NK-92 (cell line): Measurements from ENCODE around the gene LDLRAP1.
"Not testable (repeated sequence)": the region's sequence is repeated elsewhere in the genome, so short reads cannot be mapped to it uniquely, and the experiment has no call there.

Experiments used
- DNase-seq: peaks from one replicate; lab custom pipeline; 2025; ENCODE audit not compliant: unreplicated experiment; lab: John Stamatoyannopoulos, UW

The LDLRAP1 gene, protein sequence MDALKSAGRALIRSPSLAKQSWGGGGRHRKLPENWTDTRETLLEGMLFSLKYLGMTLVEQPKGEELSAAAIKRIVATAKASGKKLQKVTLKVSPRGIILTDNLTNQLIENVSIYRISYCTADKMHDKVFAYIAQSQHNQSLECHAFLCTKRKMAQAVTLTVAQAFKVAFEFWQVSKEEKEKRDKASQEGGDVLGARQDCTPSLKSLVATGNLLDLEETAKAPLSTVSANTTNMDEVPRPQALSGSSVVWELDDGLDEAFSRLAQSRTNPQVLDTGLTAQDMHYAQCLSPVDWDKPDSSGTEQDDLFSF

DNA sequence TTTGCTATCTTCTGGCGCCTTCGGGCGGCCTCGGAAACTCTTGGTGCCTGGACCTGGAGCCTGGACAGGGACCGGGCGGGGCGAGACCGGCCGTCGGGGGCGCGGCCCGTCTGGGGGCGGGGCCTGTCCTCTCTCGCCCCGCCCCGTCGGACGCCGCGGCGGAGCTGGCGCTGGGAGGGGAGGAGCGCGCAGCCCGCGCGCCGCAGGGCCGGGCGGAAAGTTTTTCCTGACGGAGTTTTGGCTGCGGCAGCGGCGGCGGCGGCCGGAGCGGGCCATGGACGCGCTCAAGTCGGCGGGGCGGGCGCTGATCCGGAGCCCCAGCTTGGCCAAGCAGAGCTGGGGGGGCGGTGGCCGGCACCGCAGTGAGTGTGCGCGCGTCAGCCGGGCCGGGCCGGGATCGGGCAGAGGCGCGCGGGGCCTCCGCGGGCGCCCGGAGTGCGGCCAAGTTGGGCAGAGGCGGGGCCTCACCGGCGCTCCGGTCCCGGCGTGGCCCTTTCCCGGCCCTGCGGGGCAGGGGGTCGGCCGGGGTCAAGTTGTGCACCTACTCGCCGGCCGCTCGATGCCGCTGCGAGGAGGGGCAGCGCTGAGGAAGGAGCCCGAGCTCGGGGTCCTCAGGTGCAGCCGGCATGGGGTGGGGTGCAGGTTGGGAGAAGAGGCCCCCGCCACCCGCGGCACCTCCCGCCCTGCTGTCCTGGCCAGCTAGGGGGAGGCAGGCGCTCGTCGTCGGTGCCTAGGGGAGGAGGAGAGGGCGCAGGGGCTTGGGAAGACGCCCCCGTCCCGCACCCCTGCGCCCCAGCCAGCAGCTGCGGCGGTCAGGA, at the start of gene LDLRAP1:
LDLRAP1 (plus strand) TSS at position 182 of the 818 bp plus-strand sequence; CDS start at position 275, 93 bp downstream.
- no peak for DNase-seq

DNA sequence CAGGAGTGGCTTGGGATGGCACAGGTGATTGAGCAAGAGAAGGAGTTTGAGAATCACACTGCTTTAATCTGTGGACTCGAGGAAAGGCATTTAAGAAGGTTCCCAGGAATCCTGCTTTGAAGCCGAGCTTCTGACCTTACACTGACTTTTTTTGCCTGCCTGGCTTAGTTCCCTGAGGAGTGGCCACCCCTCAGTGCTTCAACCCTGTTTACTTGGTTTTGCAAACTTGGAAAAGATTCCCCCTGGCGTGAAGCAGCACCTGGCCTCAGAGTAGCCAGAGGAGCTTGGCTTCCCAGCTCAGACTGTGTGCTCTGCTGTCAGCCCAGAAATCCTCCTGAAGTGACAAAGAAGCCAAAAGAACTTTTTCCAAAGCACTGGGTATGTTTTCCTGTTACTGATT, 48.5 kb upstream of the LDLRAP1 start:
- no peak for DNase-seq

DNA sequence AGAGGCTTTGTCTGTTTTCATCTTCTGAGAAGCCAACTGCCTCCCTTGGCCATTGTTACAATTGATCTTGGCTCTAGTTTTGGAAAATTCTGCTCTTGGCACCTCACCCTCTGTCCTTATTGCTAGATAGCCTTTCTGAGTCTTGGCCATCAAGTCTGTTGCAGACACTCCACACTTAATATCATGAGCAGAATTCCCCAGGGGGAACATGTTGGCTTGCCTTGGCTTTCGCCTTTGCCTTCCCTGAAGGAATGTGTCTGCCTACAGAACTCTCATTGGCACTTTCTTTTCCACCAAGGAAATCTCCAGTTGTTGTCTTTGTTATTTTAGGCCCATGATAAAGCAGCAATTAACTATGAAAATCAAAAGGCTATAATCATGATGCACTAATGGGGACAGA, 42.7 kb upstream of the LDLRAP1 start:
- no peak for DNase-seq

DNA sequence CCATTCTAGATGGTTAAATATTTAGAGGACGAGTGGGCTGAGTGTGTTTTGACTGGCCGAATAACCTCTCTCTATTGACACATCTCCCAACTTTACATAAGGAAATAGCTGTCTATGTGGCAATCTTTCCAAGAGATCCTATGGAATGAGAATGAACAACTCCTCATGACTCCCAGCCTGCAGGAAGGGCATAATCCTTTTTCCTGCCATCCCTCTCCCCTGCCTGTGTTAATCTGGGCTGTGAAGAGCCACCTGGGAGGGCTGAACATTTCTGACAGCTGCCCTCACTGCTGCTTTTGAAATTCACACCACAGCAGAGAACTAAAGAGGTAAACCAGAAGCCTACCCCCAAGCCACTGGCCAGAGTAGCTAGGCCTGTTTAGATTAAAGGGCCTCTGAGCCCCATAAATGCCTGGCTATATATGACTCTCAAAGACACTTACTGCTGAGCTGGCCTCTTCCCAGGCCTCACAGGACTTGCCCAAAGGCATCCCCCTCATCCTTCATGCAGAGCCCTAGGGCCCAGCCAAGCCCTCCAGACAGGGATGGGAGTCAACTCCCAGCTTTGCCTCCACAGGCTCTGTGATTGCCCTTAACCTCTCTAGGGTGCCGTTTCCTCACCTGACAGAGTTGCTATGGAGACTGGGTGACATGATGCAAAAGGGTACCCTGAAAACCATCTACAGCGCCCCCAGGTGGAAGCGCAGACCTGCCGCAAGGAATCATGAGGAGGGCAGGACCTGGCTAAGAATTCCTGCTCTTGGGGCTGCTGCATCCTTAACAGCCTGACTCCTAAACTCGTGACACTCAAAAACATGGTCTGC, 42.0 kb upstream of the LDLRAP1 start:
- DNase-seq: no peak

DNA sequence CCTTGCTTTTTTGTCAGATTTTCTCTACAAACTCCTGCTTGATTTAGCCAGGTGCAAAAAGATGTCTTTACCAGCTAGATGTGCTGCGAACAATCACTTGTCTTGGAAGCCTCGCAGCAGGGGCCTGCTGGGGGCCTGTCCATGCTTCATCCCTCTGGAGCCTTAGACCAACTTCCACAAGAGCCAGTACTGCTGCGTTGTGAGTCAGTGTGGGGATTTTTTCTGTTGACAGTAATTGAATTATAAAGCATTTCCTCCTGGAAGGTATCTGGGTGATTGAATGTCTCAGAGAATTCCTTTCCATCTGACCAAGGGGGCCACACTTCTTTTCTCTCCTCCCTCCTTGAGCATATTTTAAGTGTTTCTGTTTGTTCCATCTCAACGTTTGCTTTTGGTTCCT, 40.4 kb upstream of the LDLRAP1 start:
- DNase-seq: no peak

DNA sequence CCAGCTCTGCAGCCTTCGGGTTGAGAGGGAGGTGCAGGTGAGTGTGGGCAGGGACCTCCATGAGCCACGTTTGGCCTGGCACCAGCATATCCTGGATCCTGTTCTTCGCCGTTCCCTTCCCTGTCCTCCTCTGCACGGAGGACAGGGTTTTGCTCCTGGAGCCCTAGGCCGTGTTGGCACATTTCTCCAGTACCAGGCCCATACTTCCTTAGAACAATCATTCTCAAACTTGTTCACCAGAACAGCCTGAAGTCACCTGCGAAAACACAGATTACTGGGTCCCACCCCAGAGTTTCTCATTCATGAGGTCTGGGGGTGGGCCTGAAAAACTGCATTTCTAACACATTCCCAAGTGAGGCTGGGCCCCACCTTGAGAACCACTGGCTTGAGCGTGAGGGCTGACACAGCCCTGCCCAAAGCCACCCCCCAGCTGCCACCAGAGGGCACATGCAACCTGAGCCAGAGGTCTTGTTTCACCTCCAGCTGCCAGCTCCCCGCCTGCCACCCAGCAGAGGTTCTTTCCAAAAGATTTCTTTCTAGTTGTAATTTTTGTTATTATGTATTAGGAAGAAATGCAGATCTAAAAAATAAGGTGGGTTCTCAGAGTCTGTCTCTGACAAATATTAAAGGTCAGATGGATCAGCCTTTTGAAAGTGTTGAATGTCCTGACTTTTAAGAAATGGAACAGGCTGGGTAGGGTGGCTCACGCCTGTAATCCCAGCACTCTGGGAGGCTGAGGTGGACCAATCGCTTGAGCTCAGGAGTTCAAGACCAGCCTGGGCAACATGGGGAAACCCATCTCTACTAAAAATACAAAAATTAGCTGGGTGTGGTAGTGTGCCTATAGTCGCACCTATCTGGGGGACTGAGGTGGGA, 39.6 kb upstream of the LDLRAP1 start:
- no peak for DNase-seq

DNA sequence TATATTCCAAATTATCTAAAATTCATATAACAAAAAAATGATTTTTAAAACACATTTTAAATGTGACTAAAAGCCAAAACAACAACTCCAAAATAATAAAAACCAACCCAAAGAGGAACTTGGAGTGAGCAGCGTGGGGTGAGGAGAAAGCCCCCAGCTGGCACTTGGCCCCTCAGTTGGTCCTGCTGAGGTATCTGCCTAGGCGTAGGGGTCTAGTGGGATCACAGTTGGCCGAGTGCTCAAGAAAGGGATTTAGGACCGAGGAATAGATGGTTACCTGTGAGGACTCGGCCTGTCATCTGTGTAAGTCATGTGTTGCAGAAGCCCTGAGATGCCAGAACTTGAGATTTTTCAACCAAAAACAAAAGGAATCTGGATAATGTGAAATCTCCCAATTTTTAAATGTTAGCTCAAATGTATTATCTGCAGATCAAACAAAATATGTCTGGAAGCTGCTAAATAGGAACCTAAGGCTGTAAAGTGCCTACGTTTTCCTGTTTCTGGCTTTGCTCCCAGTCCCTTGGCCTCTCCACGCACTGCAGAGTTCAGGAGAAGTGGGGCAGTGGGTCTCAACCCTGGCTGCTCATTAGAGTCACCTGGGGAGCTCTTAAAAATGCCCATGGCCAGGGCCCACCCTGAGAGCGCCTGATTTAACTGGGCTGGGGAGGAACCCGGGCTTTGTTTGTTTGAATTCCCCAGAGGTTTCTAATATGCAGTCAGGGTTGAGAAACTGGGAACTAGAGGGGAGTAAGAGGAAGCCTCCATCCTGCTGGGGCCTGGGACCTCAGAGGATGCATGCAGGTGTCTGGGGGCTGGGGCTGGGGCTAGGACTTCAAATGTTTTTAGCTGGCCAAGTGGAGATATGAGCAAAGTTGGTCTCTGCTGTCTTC, 38.5 kb upstream of the LDLRAP1 start:
- no peak for DNase-seq

DNA sequence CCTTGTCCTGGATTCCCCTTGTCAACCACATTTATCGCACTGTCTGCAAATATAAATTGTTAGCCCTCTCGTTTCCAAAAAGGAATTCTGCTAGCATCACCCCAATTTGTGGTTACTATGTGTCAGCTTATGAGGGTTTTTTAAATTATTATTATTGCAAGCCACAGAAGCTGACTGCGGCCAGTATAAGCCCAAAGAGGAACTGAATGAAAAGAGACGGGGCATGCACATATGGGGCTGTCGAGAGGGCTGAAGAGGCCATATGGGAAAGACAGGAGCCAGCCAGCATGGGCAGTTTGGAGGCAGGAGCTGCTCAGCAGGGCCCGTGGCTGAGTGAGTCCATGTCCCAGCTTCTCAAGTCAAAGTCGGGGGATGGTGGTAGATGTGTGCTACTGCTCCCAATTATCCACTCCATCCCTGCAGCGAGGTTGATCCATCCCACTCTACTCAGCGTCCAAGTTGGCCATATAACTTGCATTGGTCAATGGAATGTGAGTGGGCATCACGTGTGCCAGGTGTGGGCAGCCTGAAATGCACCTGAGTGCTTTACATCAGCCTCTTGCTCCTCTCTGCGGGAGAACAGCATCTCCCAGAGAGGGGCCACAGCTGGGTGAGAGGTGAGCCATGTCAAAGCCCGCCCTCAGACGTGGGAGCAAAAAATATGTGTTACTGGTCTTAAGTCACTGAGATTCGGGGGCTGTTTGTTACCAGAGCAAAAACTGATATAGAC, 37.6 kb upstream of the LDLRAP1 start:
- DNase-seq: no peak

DNA sequence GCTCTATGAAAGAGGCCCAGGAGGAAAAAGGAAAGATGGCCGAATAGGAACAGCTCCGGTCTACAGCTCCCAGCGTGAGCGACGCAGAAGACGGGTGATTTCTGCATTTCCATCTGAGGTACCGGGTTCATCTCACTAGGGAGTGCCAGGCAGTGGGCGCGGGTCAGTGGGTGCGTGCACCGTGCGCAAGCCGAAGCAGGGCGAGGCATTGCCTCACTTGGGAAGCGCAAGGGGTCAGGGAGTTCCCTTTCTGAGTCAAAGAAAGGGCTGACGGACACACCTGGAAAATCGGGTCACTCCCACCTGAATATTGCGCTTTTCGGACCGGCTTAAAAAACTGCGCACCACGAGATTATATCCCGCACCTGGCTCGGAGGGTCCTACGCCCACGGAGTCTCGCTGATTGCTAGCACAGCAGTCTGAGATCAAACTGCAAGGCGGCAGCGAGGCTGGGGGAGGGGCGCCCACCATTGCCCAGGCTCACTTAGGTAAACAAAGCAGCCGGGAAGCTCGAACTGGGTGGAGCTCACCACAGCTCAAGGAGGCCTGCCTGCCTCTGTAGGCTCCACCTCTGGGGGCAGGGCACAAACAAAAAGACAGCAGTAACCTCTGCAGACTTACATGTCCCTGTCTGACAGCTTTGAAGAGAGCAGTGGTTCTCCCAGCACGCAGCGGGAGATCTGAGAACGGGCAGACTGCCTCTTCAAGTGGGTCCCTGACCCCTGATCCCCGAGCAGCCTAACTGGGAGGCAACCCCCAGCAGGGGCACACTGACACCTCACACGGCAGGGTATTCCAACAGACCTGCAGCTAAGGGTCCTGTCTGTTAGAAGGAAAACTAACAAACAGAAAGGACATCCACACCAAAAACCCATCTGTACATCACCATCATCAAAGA, 36.6 kb upstream of the LDLRAP1 start:
- DNase-seq: not testable (repeated sequence)

DNA sequence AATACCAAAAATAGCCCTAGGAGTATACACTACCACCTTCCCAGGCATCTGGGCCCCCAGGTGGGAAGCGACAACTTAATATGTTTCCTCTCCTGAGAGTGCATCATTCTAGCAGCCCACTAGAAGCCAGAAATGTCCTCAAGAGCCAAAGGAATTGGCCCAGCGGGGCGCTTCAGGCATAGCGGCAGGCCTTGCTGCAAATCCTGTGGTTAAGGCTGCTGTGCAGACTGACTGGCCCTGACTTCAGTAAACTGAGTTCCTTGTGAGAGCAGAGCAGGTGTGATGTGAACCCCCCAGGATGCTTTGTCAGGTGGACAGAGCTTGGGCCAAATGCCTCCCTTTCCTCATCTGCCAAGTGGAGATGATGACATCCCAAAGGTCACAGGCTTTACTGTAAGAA, 29.7 kb upstream of the LDLRAP1 start:
- no peak for DNase-seq

DNA sequence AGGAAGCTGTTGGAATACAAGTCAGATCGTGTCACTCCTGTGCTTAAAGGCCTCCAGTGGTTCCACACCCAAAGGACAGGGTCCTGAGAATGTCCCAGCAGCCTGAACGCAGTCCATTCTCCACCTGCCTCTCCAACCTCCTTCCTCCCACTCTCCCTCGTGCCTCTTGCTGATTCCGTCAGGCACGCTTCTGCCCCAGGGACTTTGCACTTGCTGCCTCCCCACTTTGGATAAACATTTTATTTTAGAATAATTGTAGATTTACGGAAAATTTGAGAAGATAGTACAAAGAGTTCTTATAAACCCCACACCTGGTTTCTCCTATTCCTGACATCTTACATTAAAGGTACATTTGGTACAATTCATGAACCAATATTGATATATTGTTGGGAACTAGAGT, 28.4 kb upstream of the LDLRAP1 start:
- DNase-seq: no peak

DNA sequence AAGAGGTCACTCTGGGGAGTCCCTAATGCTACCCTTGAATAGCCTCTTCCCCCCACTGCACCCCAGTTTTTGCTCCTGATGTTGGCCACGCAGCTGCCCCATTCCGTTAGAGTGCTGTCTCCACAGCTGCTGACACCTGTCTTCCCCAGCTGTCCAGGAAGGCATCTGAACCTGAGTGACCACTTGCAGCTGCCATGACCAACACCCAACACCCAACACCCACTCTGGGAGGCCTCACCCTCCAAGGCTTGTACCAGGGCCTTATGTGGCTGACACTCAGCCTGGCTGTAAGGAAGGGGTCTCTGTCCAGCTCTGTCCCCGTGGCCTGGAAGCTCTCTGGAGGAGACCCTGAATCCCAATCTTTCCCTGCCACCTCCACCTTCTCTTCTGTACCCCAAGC, 26.7 kb upstream of the LDLRAP1 start:
- no peak for DNase-seq

DNA sequence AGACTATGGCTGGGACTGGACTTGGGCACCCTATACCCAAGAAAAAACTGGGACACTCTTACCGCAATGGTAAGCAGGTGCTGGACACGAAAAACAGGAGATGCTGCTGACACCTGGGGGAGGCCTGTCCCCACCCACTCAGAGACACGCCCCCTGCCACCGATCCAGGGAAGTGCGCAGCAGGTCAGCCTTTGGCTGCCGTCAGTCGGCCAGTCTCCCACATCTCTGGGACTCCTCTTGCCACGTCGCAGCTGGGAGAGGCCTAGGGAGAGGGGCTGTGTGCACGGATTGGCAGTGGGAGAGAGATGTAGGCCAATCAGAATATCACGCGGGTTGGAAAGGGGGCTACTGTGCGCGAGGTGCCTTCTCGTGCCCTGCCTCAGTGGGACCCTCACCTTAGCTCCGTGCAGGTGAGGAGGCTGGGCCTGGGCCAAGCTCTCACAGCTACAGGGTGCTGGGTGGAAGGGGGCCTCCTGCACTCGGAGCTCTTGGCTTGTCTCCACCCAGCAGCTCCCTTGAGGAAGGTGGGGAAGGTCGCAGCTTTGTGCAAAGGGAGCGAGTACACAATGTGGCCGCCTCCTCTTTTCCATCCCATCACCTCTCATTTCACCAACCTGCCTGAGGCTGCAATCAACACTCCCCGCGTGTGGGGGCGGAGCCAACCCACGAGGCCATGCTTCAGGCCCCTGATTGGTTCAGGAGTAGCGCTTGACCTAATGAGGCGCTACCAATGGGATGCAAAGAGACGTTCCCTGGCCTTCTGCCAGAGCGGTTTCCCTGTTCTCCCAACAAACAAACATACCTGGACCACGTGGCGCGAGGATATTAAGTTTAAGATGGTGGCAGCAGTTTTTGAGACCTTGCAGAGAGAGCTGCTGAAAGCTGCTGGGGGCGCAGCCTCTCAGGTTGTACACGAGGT, 25.7 kb upstream of the LDLRAP1 start:
- DNase-seq: no peak

DNA sequence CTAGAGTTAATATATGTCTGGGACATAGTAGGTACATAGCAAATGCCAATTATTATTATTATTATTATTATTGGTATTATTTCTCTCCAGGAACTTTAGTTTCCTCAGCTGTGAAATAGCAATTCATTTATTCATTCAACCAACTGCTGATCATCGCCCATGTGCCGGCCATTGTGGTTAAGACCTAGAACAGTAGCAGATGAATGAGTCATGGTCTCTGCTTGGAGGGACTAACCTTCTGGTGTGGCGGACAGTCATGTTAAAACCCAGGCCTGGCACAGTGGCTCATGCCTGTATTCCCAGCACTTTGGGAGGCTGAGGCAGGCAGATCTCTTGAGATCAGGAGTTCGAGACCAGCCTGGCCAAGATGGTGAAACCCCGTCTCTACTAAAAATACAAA, 23.8 kb upstream of the LDLRAP1 start:
- DNase-seq: no peak

DNA sequence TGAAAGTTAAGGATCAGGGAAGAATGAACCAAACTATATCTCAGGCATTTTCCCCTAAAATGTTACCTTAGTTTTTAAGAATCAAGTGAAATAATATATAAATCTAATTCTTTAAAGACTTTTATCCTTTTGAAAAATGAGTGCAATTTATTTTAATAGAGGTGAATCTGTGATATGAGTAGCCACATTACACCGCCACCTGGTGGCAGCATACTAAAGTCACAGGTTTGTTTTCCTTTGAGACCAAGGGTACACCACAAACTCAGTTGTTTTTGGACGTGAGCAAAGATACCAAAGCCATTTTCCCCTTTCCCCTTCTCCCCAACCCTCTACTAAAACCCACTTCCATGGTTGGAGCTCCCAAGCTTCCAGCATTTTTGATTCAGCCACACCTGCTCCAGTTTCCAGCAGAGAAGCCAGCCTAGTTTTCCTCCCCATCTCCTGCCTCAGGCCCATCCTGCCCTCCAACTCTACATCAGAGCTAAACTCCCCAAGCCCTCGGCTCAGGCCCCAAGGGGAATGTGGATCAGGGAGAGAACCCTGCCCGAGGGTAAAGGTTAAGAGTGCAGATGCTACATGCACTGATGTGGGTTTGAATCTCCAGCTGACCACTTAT, 22.9 kb upstream of the LDLRAP1 start:
- no peak for DNase-seq

DNA sequence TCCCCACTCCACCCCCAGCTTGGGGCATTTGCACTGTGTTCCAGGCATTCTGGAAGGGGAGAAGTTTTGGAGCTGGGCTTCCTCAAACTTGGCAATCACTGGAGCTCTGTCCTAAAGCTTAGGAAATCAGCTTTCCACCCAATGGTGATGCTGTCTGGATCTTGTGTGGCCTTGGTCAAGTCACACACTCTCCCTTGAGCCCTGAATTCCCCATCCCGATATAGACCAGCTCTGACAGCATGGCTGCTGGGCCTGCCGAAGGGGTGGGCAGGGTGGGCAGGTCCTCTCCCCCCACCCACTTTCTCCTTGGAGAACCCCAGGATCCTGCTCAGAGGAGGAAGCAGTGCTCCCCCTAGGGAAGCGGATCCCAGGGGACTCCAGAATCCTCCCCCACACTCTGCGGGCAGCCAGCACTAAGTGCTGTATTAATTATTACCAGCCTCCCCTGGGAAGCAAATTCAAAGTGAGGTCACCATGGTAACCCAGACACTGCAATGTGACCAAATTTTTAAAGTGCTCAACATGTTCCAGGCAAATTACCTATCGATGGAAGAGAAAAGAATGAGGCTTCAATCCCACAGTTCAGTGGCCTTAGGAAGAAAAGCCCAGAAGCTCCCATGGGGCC, 21.3 kb upstream of the LDLRAP1 start:
- DNase-seq: no peak
